ENCODE measurements around the gene SDK2. TPM values are rescaled to one million over a fixed set of nuclear protein-coding genes. Genes with fewer than 3 reads are reported as not detected.

The SDK2 gene
- total and polyA plus RNA-seq, 2 donors from 2014 or later, result 0.37 to 2.4 TPM

DNA sequence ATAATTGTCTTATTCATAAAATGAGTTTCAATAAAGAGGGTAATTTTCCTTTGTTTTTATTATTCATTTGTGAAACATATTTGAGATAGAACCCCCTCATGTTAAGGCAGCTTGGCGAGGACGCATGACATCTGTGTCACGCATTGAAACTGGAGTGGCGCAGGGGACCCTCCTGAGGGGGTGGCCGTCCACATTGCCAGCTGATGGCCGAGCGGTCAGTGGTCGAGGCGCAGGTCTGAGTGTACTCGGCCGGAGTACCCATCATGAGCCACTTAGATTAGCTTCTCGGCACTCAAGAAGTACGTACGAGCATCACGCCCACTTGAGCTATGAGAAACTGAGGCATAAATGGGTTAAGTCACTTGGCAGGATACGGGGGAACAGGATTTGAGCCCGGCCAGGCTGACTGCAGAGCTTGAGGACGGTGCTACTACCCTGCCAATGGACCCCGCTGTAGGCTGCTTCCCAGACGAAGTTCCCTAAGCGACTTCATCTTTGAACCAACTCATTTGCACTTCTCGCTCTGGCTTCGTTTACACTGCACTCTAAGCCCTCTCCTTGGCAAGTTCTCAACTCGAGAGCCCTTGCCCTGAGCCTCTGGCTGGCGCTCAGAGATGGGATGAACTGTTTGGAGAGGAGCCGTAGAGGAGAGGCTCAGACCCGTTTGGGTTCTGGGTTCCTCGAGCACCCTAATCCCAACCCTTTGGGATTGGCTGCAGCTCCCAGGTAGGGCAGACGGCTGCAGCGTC, 91.8 kb downstream of the SDK2 start:
- TF ChIP-seq, protein P1, sequence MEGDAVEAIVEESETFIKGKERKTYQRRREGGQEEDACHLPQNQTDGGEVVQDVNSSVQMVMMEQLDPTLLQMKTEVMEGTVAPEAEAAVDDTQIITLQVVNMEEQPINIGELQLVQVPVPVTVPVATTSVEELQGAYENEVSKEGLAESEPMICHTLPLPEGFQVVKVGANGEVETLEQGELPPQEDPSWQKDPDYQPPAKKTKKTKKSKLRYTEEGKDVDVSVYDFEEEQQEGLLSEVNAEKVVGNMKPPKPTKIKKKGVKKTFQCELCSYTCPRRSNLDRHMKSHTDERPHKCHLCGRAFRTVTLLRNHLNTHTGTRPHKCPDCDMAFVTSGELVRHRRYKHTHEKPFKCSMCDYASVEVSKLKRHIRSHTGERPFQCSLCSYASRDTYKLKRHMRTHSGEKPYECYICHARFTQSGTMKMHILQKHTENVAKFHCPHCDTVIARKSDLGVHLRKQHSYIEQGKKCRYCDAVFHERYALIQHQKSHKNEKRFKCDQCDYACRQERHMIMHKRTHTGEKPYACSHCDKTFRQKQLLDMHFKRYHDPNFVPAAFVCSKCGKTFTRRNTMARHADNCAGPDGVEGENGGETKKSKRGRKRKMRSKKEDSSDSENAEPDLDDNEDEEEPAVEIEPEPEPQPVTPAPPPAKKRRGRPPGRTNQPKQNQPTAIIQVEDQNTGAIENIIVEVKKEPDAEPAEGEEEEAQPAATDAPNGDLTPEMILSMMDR (IDR thresholded peaks at IDR 0.05; ENCODE audit: borderline replicate concordance, extremely low read depth, insufficient read depth), result no peak
- no peak for FAIRE-seq
- Histone ChIP-seq H3K9me3 (ENCODE audit: control insufficient read depth in 2 of 3, insufficient read depth in 1 of 3, low read length in 3 of 3) (no peaks in the 10 kb centered on the region), H3K27ac (ENCODE audit: low read depth in 2 of 2, low read length in 2 of 2) (no peak overlapping the region), H3K4me3 (ENCODE audit: low read length in 3 of 3) (no peak overlapping the region), H3K36me3 (ENCODE audit: control insufficient read depth in 2 of 3, insufficient read depth in 3 of 3, low read length in 3 of 3) (no peaks in the 10 kb centered on the region), H3K27me3 (ENCODE audit: control insufficient read depth, insufficient read depth, low read length) (no peaks in the 10 kb centered on the region), H3K9ac (ENCODE audit: low read length in 3 of 3) (no peak overlapping the region), H3K4me1 (ENCODE audit: control insufficient read depth in 2 of 3, insufficient read depth in 2 of 3, low read depth in 1 of 3, low read length in 3 of 3) (no peaks in the 10 kb centered on the region)
- intact Hi-C loops (cut with DNase I), result no loop called here
- DNase-seq, result no peak

DNA sequence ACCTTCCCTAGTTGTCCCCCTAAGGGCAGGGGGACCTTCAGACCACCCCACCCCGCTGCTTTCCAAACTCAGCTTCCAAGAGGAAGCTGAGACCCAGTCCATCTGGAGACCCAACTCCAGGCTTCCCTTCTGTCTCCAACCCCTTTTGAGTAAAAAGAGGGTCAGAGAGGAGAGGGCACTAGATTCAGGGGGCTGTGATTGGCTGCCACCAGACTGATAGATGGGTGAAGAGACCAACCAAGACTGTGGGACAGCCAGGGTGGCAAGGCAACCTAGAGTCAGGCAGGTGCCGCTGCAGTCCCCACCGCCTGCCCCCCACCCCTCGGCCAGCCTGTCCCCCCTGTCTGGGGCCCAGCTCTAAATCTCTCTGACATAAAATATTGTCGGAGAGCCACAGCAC, 92.5 kb downstream of the SDK2 start:
- Histone ChIP-seq H3K4me3 (ENCODE audit: low read length in 3 of 3) (no peak overlapping the region), H3K27ac (ENCODE audit: low read depth in 2 of 2, low read length in 2 of 2) (no peak overlapping the region), H3K4me1 (ENCODE audit: control insufficient read depth in 2 of 3, insufficient read depth in 2 of 3, low read depth in 1 of 3, low read length in 3 of 3) (no peaks in the 10 kb centered on the region), H3K9me3 (ENCODE audit: control insufficient read depth in 2 of 3, insufficient read depth in 1 of 3, low read length in 3 of 3) (no peaks in the 10 kb centered on the region), H3K27me3 (ENCODE audit: control insufficient read depth, insufficient read depth, low read length) (no peaks in the 10 kb centered on the region), H3K36me3 (ENCODE audit: control insufficient read depth in 2 of 3, insufficient read depth in 3 of 3, low read length in 3 of 3) (no peaks in the 10 kb centered on the region), H3K9ac (ENCODE audit: low read length in 3 of 3) (no peak overlapping the region)
- peak in 3 of 5 donors; percentile 59 to 62 (median 61) for DNase-seq
- TF ChIP-seq, protein P1 (IDR thresholded peaks at IDR 0.05; ENCODE audit: borderline replicate concordance, extremely low read depth, insufficient read depth), result no peak
- FAIRE-seq, result no peak
- intact Hi-C loops (cut with DNase I), result no loop called here

DNA sequence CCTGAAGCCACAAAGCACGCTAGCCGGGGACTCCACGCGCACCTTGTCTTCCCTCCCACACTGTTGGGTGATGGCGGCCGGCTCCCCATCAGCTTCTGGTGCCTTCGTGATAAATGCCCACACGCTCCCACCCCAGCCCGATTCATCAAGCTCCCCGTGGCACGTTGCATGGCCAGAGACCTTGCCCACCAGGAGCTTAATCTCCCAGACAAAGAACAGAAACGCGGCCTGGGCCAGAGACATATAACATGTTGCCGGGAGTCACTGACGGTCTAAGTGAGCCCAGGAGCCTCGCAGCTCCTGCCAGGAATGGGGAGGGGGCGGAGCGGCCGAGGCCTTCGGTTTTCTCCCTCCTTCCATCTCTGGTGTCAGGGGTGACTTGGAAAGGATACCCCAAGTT, 93.1 kb downstream of the SDK2 start:
- TF ChIP-seq, protein P1 (IDR thresholded peaks at IDR 0.05; ENCODE audit: borderline replicate concordance, extremely low read depth, insufficient read depth), result no peak
- Histone ChIP-seq H3K27me3 (ENCODE audit: control insufficient read depth, insufficient read depth, low read length) (no peaks in the 10 kb centered on the region), H3K36me3 (ENCODE audit: control insufficient read depth in 2 of 3, insufficient read depth in 3 of 3, low read length in 3 of 3) (no peaks in the 10 kb centered on the region), H3K27ac (ENCODE audit: low read depth in 2 of 2, low read length in 2 of 2) (no peak overlapping the region), H3K9me3 (ENCODE audit: control insufficient read depth in 2 of 3, insufficient read depth in 1 of 3, low read length in 3 of 3) (no peaks in the 10 kb centered on the region), H3K9ac (ENCODE audit: low read length in 3 of 3) (no peak overlapping the region), H3K4me1 (ENCODE audit: control insufficient read depth in 2 of 3, insufficient read depth in 2 of 3, low read depth in 1 of 3, low read length in 3 of 3) (no peaks in the 10 kb centered on the region), H3K4me3 (ENCODE audit: low read length in 3 of 3) (no peak overlapping the region)
- FAIRE-seq (no peak), DNase-seq (no peak)
- intact Hi-C loops (cut with DNase I), result no loop called here

Measured in kidney (tissue), 14 donors.